HG03280 (cell line): ENCODE measurements around the gene CLNK.

Experiments used
- ATAC-seq: cut with Tn5 transposase; IDR thresholded peaks from one replicate; pipeline ENCODE4 v1.9.1; 2021; ENCODE audit warnings: mild to moderate bottlenecking, moderate library complexity; ENCODE audit not compliant: unreplicated experiment

The CLNK gene

DNA sequence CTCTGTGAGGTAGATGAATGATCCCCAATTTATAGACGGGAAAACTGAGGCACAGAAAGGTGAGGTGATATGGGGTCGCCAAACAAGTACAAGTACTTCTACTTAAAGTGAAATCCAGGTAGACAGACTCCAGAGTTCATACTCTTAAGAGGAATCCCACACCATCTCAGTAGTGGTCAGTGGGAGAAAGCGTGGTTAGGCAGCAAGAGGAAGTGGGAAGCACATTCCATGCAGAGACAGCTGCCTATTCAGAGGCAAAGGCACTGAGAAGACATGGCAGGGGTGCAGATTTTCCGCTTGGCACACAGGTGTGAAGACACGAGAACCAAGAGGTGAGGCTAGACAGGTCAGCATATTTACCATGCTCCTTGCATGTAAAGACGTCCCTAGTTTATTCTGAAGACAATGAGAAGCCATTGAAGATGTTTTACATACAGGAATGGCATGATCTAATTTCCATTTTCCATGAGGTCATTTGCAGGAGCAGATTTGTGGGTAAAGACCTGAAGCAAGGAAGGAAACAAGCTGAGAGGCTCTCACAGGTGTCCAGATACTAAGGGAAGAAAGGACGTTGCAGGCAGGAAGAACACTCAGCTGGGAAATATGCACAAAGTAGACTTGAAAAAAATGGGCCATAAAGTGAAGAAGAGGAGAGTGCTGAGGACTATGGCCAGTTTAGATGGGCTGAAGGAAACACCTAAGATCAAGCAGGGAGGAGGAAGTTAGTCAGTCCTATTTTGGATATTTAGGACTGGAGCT lies 17.3 kb upstream of the CLNK start:
- no peak for ATAC-seq

DNA sequence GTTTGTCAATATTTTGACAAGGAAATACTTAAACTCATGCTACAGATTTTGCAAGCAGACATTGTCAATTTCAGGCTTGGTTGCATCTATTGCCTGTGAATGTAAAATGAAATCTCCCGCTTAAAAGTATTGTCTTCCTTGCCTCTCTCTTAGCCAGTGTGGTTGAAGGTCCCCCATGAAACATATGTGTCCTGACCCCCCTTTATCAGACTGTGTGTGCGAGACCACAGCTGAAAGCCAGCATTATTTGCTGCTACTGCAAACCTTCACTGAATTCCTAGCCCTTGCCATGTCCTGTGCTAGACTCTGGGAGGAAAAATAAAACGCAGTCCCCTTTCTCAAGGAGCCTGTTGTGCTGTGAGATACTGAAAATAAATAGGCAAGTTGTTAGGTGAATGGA lies 16.6 kb upstream of the CLNK start:
- no peak for ATAC-seq

DNA sequence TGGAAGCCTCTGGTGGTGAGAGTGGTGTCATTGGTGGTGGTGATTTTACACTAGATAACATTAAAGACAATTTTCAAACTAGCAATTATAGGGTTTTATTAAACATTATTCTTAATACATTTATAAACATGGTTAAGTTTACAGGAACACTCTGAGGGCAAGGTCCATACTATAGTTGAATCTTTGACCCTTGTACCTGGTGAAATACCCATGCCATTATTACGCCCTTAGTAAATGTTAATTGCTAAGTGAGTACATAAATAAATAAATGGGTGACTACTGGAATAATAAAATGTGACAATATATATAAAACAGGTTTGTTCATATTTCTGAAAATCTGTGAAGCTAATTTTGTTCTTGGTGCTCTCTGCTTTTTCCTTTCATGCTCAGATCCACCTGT lies 13.6 kb upstream of the CLNK start:
- no peak for ATAC-seq

DNA sequence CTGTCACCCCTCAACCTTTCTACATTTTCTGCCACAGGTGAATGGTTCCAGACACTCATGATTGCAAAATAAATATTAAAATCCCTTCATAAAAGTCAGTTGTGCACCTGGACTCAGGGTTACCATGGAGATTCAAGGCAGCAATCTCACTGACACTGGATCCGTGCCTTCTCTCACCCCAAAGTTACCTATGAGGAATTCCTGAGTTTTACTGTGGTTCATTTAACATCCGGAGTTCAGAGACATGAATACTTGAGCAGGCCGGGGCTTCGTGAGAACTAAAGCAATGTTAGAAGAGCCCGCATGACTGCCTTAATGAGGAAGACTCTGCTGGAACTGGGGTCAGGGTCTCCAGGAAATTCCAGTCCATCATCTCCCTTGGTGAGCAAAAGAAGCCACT lies 12.5 kb upstream of the CLNK start:
- ATAC-seq: no peak

DNA sequence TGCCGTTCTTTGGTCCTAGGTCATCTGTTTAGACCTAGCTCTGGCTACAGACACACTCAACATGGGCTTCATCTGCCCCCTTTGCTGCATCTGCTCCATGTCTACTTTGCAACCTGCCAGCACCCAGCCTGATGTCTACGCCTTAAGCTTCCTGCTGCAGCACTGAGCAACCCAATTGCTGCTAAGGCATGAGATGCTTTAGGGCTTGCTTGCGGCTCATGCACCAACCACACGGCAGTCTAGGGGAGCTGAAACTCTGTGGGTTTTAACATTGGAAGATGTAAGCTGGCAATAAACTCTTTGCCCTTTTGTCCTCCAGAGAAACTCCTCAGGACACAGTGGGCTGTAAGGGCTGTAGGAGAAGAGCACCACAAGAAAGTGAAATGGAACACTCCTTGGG lies 11.7 kb upstream of the CLNK start:
- no peak for ATAC-seq

DNA sequence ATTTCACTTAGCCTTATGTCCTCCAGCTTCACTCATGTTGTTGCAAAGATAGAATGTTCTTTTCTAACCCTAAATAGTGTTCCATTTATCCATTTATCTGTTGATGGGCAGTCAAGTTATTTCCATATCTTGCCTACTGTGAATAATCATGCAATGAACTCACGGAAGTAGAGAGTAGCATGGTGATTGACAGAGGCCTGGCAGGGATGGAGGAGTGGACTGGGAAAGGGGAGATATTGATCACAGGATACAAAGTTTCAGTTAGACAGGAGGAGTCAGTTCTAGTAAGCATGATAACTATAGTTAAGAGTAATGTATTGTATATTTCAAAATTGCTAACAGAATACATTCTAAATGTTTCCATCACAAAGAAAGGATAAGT lies 10.3 kb upstream of the CLNK start:
- no peak for ATAC-seq

DNA sequence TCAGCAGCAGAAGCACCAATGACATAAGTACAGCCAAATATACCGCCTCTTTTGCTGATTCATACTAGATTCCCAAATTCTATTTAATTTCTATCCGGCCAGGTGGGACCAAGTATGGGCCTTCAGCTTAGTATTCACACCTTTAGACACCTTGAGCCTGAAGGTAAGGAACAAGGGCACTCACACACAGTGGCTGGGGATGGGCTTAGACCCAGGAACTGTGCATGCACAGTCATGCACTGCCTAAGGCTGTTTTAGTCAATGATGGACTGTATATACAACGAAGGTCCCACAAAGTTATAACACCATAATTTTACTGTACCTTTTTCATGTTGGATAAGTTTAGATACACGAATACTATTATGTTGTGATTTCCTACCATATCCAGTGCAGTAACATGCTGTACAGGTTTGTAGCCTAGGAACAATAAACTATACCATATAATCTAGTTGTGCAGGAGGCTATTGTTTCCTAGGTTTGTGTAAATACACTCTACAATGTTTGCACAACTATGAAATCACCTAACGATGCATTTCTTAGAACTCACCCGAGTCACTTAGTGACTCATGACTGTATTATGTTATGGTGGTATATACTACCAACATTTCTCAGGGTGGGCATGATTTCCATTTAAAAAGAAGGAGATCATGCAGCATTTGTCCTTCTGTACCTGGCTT lies 9.7 kb upstream of the CLNK start:
- ATAC-seq: no peak

DNA sequence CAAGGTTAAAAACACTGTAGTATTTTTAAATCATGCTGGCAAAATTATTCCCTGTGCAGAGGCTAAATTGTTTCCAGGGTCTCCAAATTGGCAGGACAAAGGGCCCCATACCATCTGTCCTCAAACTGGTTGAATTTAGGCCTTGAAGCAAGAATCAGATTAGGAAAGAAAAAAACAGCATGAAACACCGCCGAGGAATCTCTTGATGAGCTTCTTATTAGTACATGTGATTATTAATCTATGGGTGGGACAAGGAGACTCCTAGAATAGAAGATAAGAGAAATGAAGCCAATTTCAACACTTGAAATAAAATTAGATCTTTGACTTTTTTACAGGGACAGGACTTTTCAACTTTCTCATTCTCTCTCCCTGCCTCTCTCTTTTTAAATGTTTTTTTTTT lies 7.1 kb upstream of the CLNK start:
- no peak for ATAC-seq

DNA sequence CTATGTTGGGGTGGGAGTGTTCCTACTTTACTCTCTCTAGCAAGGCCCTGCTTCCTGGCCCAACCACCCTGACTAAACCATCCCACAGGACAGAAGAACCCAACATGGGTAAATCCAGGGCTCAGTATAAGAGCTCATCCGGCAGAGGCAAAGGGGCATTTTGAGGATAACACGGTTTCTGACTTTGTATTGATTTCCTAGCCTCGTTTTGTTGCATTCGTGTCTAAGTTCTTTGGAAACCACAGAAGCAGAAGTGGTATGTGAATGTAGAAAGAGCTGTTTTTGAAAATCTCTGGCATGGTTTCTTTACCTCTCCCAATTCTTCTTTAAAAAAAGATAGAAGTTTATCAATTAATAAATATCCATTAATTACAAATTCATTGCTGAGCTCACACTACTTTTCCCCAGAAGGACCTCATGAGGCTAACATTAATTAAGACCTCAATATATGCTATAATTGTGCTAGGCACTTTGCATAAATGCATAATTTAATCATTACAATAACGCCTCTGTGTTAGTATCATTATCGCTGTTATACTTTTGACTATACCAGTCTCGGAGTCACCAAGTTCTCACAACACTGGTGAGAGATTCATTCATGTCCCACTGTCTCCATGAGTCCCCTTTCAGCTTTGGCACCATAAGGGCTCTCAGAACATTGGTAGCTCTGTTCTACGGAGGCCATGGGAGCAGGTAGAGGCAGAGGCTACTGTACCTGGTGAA lies 5.8 kb upstream of the CLNK start:
- no peak for ATAC-seq

DNA sequence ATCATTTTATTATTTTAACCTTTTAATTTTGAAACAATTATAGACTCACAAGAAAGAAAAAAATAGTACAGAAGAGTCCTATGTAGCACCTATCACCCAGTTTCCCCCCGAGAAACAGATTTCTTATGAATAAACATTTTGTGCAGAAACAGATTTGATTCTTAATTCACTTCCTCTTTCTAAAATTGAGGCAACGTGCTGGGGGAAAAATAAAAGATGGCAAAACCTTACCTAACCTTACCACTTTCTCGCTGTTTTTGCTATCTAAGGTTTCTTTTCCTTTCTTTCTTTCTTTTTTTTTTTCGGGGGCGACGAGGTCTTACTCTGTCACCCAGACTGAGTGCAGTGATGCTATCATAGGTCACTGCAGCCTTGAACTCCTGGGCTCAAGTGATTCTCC lies 4.3 kb upstream of the CLNK start:
- no peak for ATAC-seq

DNA sequence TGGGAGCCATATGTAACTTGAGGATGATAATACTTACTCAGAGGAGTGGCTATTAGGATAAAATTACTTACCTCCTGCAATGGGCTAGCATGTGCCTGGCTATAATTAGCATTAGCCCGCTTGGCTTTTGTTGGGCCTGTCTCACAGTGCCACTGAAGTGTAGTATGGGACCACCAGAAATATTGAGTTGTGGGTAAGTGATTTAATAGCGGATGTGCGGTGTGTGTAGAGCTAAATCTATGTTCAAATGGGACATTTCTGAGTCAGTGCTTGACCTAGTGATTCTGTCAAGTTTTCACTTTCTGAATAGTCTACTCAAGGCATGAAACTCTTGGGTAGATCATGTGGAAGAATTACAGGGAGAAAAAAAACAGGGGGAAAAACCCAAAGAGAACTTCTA lies 3.5 kb upstream of the CLNK start:
- peak; percentile 44 for ATAC-seq

DNA sequence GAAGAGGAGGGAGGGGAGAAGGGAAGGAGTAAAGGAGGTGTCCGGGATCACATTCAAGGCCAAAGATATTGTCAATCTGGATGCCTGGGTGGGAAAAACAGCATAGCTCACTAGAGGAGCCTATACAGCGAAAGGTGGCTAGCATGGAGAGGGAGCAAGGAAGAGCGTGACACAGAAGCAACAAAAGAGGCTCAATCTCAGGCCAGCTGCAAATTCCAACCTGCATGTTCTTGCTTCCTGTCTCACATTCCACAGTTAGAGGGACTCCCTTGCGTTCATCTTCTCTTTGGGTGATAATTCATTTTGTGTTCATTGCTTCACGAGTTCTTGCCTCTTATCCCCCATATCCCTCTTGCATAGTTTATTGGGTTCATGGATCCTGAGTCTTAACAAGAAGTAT lies 3.0 kb upstream of the CLNK start:
- no peak for ATAC-seq

DNA sequence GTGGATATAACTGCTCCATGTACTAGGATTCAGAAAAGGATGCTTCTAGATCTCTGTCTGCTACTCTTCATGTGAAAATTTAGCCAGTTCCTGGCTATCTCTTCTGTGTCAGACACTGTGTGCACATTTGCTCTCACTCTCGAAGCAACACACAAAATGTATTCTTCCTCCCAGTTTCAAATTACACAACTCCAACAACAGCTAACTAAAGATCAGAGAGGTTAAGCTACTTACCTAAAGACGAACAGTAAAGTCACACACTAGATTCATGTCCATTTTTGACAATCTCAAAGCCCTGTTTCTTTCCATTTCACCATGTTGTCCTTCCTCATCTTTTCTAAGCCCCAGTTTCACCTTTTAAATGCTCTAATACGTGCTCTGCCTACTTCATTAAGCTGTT lies 2.2 kb downstream of the CLNK start:
- no peak for ATAC-seq

DNA sequence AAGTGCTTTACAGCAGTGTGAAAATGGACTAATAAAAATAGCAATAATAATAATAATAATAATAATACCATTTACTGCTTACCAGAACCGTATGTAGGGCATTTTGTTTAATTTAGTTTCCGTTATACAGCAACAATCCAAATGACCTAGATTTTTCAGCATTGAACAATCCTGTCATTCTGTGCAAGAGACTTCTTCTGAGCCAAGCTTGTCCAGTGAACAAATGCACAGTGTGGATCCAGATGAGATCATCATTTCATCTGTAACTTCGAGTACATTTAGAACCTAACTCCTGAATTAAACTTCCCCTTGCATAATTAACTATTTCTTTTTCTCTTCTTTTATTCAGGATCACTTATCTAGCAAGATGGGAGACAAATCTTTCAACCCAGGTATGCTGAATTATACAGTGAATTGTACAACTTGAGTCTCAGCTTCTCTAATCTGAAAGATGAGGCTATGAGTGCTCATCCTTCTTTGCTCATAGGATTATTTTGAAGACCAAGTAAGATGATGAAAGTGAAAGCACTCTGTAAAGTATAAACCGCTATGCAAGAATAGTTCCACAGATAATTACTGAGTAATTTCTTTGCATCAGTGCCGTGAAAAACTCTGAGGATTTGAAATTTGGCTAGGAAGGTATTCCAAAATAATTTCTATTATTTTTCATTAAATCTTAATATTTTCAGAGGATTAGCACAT lies 6.6 kb downstream of the CLNK start:
- no peak for ATAC-seq

DNA sequence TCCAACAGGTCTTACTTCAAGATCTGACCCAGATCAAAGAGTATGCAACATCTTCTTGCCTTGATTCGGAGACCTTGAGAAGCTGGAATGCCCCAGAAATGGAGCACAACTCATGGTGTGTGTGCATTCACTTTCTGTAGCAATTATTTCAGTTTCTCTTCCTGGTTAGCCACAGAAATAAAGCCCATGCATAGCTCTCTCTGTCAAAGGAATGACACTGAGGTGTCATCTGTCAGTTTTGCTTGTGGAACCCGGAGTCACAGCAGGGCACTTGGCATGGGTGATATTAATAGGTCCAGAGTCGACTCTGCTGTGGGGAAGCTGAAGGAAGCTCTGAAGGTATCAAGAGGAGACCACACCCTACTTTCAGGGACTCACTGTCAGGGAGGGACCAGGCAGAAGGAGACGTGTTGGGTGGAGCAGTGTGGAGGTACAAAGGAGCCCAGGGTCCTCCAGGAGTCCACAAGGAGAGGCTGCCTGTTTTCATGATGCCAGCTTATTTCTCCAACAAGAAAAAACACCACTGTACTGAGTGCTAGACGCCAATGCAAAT lies 10.7 kb downstream of the CLNK start:
- ATAC-seq: peak; percentile 72

DNA sequence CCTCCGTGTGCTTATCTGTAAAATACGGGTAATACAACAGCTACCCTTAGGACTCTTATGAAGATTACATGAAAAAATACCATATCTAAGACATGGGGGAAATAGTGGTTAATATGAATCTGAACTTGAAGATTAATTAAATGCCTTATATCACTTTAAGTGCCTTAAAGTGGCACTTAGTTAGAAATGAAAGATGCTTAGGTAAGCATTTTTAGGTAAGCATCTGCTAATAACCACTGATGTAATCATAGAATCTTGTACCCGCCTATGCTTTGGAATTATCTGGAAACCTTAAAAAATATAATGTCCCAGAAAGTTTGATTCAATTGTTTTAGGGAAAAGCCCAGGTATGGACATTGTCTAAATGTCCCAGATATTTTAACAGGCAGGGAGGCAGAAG lies 12.2 kb downstream of the CLNK start:
- ATAC-seq: no peak

DNA sequence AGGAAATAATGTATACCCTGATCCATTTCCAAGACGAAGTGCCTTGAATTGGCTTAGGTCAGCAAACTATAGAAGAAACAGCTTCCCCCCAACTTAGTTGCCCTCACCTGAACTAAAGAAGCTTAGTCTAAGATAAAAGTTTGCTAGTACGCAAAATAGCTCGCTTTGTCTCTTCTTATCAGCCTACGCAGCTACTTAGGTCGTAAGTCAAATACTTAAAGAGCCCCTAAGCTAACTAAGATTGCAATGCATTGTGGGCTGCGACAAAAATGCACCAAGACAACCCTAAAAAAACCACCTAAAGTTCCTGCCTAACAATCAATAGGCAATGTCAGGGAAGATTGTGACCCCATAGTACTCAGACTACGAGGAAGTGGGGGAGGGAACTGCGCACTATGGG lies 12.8 kb downstream of the CLNK start:
- ATAC-seq: no peak

DNA sequence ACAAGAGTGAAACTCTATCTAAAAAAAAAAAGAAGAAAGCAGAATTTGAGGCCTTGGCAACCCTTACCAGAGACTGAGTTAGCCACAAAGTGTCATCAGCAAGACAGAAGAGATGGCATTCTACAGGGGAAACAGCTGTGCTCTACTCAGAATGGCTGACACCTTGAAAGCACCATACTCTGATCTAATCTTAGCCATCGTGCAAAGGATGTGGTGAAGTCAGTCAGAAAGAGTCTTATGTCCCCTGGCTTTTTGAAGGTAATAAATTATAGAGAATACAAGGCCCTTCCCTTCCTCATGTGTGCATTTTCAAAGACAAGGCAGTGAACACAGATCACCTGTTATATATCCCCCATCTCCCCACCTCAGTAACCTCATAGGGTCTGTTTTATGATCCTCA lies 13.2 kb downstream of the CLNK start:
- peak; percentile 96 for ATAC-seq

DNA sequence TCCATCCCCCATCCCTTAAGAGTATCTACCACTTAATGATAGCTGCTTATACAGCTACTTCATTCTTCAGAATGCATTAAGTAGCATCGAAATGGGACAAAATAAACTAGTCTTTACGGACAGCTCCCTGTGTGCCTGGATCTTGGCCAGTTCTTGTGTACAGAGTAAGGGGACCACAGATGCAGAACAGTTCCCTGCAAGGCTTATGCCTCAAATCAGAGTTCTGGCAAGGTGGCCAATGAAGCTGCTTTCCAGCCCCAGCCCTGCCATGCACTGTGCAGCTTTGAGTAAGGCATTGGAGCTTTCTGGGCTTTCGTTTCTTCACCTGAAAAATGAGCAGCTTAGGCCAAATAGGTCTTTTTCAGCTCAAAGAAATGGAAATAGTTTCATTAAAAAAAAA lies 14.2 kb downstream of the CLNK start:
- no peak for ATAC-seq

DNA sequence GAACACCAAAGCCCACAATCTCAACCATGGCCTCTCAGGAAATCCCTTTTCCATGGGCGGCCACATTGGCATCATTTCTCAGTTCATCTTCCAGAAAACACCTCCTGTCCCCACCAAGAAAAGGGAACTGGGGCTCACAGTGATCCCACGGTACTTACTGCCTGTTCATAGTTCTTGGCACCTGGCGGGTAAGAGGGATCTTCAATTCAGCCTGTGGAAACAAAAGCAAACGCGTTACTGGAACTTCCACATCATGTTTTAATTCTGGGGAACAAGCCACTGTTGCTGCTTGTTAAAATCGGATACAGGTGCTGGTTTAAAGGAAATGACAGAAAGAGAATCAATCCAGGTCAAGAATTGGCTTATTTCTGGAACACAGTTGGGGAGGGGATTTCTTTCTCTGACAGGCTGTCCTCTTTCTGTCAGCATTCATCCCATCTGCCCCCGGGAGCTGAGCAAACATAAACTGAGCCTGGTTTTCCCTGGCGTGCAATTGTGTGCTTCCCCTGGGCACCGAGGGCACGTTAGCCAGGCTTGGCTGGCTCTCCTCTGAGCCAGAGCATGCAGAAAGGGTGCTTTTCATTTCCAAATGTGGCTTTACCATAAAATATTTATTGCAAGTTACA lies 16.8 kb downstream of the CLNK start:
- no peak for ATAC-seq

DNA sequence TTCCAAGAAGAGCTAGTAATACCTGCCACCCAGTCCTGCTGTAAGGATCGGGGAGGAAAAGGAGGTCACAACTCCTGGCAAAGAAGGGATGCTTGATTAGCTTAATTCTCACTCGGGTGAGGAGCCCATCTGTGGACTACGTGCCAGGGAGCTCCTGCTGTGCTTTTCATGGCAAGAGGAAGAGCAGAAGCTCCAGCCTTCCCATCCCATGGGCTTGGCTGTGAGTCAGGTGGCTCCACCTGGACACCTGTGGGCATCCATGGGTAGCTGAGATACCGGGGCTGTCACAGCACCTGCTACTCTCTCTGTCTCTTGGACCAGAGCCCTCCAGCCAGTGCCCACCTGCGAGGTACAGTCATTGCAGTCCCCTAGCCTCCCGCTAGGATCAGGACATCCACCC lies 18.0 kb downstream of the CLNK start:
- no peak for ATAC-seq
